ENCODE data around the gene ZNF711. TPM values are rescaled to one million over a fixed set of nuclear protein-coding genes. Genes with fewer than 3 reads are reported as not detected.
"Not testable (repeated sequence)": the region's sequence is repeated elsewhere in the genome, so short reads cannot be mapped to it uniquely, and the experiment has no call there.

ZNF711 gene
- total and polyA plus RNA-seq, 7 donors: 0.46 to 3.6 (median 2.0) TPM

GRCh38 chrX:85221361-85221760 is 22.4 kb upstream of the ZNF711 start:
- DNase-seq: no peak
- no peak overlapping the region for H3K4me3 ChIP-seq
- no peak overlapping the region for H3K27ac ChIP-seq

GRCh38 chrX:85223359-85223758 is 20.4 kb upstream of the ZNF711 start:
- 53 to 73% methylated on average over 2 of the region's 2 CpGs for WGBS, 2 donors

More at GRCh38 chrX:85221361-85221760, 22.4 kb upstream of the ZNF711 start:
- Histone ChIP-seq H3K4me1 (no peaks in the 10 kb centered on the region), H3K9me3 (no peaks in the 10 kb centered on the region), H3K27me3 (no peaks in the 10 kb centered on the region), H3K36me3 (no peaks in the 10 kb centered on the region)
- intact Hi-C loops (cut with DNase I): no loop called here
- WGBS, 2 donors: 78 to 86% methylated on average over 1 of the region's 1 CpG
- no peak for TF ChIP-seq CTCF (IDR thresholded peaks at IDR 0.05)
- TF ChIP-seq POLR2A (IDR thresholded peaks at IDR 0.05): no peak

GRCh38 chrX:85243155-85243554 is 636 bp upstream of the ZNF711 start:
- TF ChIP-seq POLR2A (IDR thresholded peaks at IDR 0.05): no peak
- no peak for TF ChIP-seq EP300 (IDR thresholded peaks at IDR 0.05)
- H3K4me1 ChIP-seq: no peaks in the 10 kb centered on the region
- 32 to 39% methylated on average over 2 of the region's 2 CpGs for WGBS, 2 donors
- H3K9me3 ChIP-seq: no peaks in the 10 kb centered on the region
- H3K4me3 ChIP-seq: peak overlapping the region in 2 of 4 donors; percentile 56 to 59
- no peaks in the 10 kb centered on the region for H3K36me3 ChIP-seq
- H3K27ac ChIP-seq: peak overlapping the region in 1 of 4 donors; percentile 40
- DNase-seq: no peak
- intact Hi-C loops (cut with DNase I): no loop called here
- H3K27me3 ChIP-seq: no peaks in the 10 kb centered on the region

More at GRCh38 chrX:85223359-85223758, 20.4 kb upstream of the ZNF711 start:
- Histone ChIP-seq H3K27me3 (no peaks in the 10 kb centered on the region), H3K4me3 (no peak overlapping the region), H3K4me1 (no peaks in the 10 kb centered on the region), H3K27ac (no peak overlapping the region), H3K36me3 (no peaks in the 10 kb centered on the region), H3K9me3 (no peaks in the 10 kb centered on the region)
- intact Hi-C loops (cut with DNase I): no loop called here
- no peak for DNase-seq
- no peak for TF ChIP-seq POLR2A (IDR thresholded peaks at IDR 0.05)
- no peak for TF ChIP-seq POLR2AphosphoS5 (IDR thresholded peaks at IDR 0.05)
- no peak for TF ChIP-seq EP300 (IDR thresholded peaks at IDR 0.05)
- no peak for TF ChIP-seq CTCF (IDR thresholded peaks at IDR 0.05)

- Histone ChIP-seq H3K27ac (peak overlapping the region in 3 of 4 donors; percentile 40 to 53 (median 51)), H3K4me1 (no peaks in the 10 kb centered on the region), H3K9me3 (no peaks in the 10 kb centered on the region), H3K36me3 (no peaks in the 10 kb centered on the region), H3K27me3 (no peaks in the 10 kb centered on the region), H3K4me3 (peak overlapping the region; percentile 38 to 59 (median 54))
- 0% methylated on average over 42 of the region's 42 CpGs for WGBS, 2 donors
- intact Hi-C loops (cut with DNase I): no loop called here
- TF ChIP-seq CTCF (IDR thresholded peaks at IDR 0.05) (no peak), POLR2AphosphoS5 (IDR thresholded peaks at IDR 0.05) (no peak), EP300 (IDR thresholded peaks at IDR 0.05) (no peak), POLR2A (IDR thresholded peaks at IDR 0.05) (no peak)
- no peak for DNase-seq
These were observed 840 bp downstream of the ZNF711 start for GRCh38 chrX:85244450-85245211.

GRCh38 chrX:85285286-85285685 is 41.5 kb downstream of the ZNF711 start:
- 78 to 90% methylated on average over 6 of the region's 6 CpGs for WGBS, 2 donors
- intact Hi-C loops (cut with DNase I): not testable (repeated sequence)

More at GRCh38 chrX:85285286-85285685, 41.5 kb downstream of the ZNF711 start:
- H3K9me3 ChIP-seq, H3K36me3 ChIP-seq, H3K4me3 ChIP-seq, H3K4me1 ChIP-seq, H3K27me3 ChIP-seq, H3K27ac ChIP-seq, DNase-seq: not testable (repeated sequence)
